A673 (cell line): ENCODE measurements around the gene YIPF2.

Experiments
- CTCF ChIP-seq: fragments of 300-800, 200-600 bp; sonication (generic); conservative IDR thresholded peaks from 2 replicates; pipeline ENCODE4 v1.5.1; 2017; ENCODE audit warnings: low read depth, mild to moderate bottlenecking, antibody characterized with exemption, low read length, moderate library complexity, mixed read lengths
- EZH2 ChIP-seq: fragments of 200-600 bp; sonication (generic); IDR thresholded peaks from 2 replicates; pipeline ENCODE4 v1.6.1; 2017; ENCODE audit warnings: borderline replicate concordance, low read depth, mild to moderate bottlenecking, mixed read lengths, antibody characterized with exemption, low read length; ENCODE audit not compliant: poor library complexity, severe bottlenecking

DNA sequence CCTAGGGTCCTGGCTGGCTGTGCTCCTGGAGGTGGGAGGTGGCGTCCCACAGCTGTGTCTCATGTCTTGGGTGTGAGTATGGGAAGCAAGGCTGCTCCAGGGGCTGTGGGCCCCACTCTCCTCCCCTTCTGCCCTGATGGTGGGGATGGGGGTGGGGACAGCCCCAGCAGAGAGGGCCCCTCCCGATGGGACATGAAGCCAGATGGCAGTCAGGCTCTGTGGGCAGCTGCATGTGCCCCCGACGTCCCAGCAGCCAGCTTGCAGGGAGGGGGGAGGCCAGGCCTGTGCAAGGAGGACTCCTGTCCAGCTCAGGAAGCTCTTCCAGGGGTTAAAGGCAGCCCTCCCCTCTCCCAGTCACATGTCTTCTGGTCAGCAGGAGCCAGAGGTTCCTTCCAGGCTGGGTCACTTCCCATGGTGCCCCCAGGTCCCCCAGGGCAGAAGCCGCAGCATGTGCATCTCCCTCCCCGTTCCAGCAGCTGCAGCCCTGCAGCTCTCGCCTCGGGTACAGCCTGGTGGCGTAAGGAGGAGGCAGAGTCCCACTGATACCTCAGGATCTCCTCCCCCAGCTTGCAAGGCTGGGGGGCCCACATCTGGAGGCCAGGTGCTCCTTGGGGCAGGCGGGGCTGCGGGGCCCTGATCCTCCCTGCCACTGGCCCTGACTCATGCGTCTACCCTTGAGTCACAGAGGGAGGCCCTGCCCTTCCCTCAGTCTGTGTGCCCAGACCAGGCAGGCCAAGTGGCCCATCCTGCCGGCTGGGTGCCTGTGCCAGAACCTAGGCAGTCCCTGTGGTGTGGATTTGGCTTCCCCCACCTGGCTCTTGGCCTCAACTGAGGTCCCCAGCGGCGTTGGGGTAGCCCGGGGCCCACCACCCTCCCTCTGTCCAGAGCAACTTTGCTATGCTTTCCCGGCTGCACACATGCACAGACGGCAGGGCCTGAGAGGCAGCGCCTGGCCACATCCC, 13.0 kb downstream of the YIPF2 start:
- no peak for TF ChIP-seq CTCF
- no peak for TF ChIP-seq EZH2
